D341Med (cell line): ENCODE results near the gene PLEK2.
"Not testable (repeated sequence)": the region's sequence is repeated elsewhere in the genome, so short reads cannot be mapped to it uniquely, and the experiment has no call there.

Experiments used
- DNase-seq: peaks from one replicate; pipeline ENCODE4 v3.0.0; 2012; ENCODE audit warnings: low spot score

The PLEK2 gene

GRCh38 chr14:67411820-67412421, at the start of gene PLEK2:
TSS of gene PLEK2 (minus strand) at chr14:67412165. CDS start at chr14:67412059, 106 bp downstream.
- peak; percentile 48 for DNase-seq

DNA sequence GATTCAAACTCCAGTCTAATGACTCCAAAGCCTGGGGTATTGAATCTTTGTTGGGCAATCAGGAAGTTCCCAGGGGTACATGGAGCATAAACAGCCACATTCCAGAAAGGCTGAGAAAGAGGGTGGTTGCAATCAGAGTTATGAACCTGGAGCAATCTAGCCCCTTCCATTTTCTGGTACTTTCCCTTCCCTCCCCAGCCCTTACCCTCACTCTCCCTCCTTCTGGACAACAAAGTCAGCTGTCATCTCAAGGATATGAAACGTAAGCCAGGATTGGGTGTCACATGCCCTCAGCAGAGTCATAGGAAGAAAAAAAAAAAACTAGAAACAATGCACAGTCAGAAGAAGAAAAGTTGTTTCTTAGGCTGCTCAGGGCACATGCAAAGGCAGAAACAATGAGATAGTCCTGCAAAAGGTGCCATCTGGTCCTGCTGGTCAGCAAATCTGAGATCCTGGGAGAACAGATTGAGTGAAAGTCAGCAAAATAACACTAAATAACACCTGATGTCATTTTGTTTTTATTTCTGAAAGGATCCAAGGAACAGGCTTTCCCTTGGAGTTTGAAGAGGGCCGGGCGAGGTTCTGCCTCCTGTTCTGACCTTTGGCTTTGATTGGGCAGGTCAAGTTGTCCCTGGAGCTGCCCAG, 49.5 kb upstream of the PLEK2 start:
- DNase-seq, result no peak

- DNase-seq, result no peak
Measured at GRCh38 chr14:67459336-67459735, 47.4 kb upstream of the PLEK2 start.

DNA sequence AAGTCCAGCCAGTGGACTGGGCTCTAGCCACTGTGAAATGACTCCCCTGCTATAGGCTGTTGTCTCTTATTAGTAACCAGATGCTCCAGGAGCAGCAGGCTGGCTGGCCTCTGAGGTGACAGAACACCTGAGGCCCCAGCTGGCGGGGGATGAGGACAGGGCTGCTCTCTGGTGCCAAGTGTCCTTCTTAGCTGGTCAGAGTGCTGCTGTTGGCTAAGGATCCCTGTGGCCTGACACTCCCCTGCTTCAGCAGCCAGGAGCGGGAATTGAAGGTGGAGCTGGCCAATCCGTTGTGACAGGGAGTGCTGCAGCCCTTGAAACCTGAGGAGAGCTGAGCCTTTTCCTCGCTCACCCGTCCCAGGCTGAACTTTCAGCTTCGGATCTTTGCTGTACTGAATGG, 45.8 kb upstream of the PLEK2 start:
- DNase-seq, result no peak

GRCh38 chr14:67456732-67457131, 44.8 kb upstream of the PLEK2 start:
- no peak for DNase-seq

GRCh38 chr14:67453575-67454300, 41.8 kb upstream of the PLEK2 start:
- no peak for DNase-seq

DNA sequence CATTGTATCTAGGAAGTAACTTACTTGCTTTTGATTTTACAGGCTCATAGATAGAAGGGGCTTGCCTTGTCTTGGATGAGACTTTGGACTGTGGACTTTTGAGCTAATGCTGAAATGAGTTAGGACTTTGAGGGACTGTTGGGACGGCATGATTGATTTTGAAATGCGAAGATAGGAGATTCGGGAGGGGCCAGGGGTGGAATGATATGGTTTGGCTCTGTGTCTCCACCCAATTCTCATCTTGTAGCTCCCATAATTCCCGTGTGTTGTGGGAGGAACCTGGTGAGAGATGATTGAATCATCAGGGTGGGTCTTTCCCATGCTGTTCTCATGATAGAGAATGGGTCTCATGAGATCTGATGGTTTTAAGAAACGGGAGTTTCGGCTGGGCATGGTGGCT, 39.7 kb upstream of the PLEK2 start:
- not testable (repeated sequence) for DNase-seq

- DNase-seq, result no peak
Measured at GRCh38 chr14:67449096-67449495, 37.1 kb upstream of the PLEK2 start.

DNA sequence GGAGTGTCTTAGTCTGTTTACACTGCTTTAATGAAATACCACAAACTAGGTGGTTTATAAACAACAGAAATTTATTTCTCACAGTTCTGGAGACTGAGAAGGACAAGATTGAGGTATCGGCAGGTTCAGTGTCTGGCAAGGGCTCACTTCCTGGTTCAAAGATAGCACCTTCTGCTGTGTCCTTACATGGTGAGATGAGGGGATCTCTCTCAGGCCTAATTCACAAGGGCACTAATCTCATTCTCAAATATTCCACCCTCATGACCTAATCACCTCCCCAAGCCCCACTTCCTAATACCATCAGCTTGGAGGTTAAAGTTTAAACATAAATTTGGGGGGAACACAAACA, 35.0 kb upstream of the PLEK2 start:
- no peak for DNase-seq

- no peak for DNase-seq
Measured at GRCh38 chr14:67446371-67447032, 34.5 kb upstream of the PLEK2 start.

GRCh38 chr14:67444395-67444794, 32.4 kb upstream of the PLEK2 start:
- no peak for DNase-seq

- no peak for DNase-seq
Measured at GRCh38 chr14:67442139-67442906, 30.4 kb upstream of the PLEK2 start.

- DNase-seq, result no peak
Measured at GRCh38 chr14:67441672-67442071, 29.7 kb upstream of the PLEK2 start.

- DNase-seq, result no peak
Measured at GRCh38 chr14:67441256-67441655, 29.3 kb upstream of the PLEK2 start.

DNA sequence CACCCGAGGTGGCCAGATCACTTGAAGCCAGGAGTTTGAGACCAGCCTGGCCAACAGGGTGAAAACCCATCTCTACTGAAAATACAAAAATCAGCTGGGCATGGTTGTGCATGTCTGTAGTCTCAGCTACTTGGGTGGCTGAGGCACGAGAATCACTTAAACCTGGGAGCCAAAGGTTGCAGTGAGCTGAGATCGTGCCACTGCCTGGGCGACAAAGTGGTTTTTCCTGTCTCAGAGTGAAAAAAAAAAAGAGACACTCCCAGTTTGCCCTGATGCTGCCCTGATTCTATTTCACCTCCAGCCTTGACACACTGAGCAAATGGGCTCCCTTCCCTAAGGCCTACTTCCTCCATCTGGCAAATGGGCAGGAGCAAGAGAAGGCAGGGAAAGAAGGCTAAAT, 28.5 kb upstream of the PLEK2 start:
- no peak for DNase-seq

DNA sequence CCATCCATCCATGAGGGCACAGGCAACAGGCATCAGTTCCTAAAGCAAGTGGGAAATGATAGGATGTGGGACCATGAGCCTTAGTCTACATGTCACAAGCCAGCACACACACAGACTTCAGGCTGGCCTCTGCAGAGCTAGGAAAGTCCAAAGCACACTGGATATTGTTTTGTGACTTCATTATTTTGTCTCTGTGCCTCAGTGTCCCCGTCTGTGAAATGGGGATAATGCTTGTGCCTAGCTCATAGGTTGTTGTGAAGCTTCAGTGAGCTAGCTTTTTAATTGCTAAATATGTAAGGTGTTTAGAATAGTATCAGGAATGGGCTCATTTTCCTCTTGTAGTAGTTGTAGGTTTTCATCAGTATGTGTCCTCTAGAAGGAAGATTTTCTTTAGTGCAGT, 27.0 kb upstream of the PLEK2 start:
- no peak for DNase-seq

DNA sequence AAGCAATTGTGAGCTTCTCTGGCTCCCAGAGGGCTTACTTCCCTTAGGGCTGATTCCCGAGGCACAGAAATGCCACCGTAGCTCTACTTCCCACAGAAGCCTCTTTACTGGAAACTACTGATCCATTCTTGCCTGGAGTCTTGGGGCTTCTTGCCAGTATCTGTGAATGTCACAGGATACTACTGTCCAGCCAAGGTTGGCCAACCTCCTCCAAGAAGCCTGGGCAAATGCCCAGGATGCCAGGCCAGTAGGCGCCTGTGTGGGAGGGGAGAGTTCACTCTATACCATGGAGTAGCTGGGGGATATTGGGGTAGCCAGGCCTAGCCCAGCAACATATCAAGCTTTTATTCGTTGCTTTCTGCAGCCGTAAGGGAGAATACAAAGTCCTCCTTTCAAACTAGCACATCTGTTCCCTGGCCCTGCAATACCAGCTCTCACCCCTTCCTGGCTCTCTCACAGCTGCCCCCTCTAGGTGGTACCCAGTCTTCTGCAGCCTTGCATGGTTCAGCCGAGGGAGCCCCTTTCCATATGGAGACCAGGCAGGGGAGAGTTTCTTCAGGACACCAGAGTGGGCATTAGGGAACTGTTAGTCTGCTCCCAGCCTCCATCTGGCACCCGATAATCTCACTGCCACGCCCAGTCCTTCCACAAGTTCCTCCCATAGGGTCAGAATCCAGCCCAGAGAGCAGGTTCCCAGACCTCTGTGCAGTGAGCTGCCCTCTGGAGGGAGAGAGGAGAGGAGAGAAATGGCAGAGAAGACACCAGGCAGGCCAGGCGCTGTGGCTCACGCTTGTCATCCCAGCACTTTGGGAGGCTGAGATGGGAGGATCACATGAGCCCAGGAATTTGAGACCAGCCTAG, 24.3 kb upstream of the PLEK2 start:
- DNase-seq, result no peak

- no peak for DNase-seq
Measured at GRCh38 chr14:67435603-67436002, 23.6 kb upstream of the PLEK2 start.

GRCh38 chr14:67432050-67432564, 20.1 kb upstream of the PLEK2 start:
- DNase-seq, result no peak

- DNase-seq, result peak; percentile 49
Measured at GRCh38 chr14:67429510-67430205, 17.7 kb upstream of the PLEK2 start.
